KOPT-K1 (cell line): ENCODE data around the gene CEACAM19.
"Not testable (repeated sequence)": the region's sequence is repeated elsewhere in the genome, so short reads cannot be mapped to it uniquely, and the experiment has no call there.

Experiments used
- H3K27ac ChIP-seq: fragments of 200-600 bp; sonication (generic); 2 replicates; pipeline ENCODE4 v1.5.1; 2016; ENCODE audit warnings: antibody characterized with exemption, mild to moderate bottlenecking, low read depth, low read length; ENCODE audit not compliant: poor library complexity, severe bottlenecking
- H3K36me3 ChIP-seq: fragments of 200-600 bp; sonication (generic); 2 replicates; pipeline ENCODE4 v1.5.1; 2017; ENCODE audit warnings: antibody characterized with exemption, mild to moderate bottlenecking, low read length, moderate library complexity; ENCODE audit not compliant: insufficient read depth
- H3K9me3 ChIP-seq: fragments of 200-600 bp; sonication (generic); 2 replicates; pipeline ENCODE4 v1.5.1; 2017; ENCODE audit warnings: antibody characterized with exemption, low read length, mild to moderate bottlenecking; ENCODE audit not compliant: insufficient read depth, poor library complexity, severe bottlenecking

The CEACAM19 gene

GRCh38 chr19:44698492-44699201 lies 27.4 kb downstream of the CEACAM19 start, which contains the start of gene CEACAM16:
CEACAM16 (plus strand) TSS chr19:44699151; CDS start chr19:44701457, 2,306 bp downstream.
- no peaks in the 10 kb centered on the region for H3K36me3 ChIP-seq
- H3K9me3 ChIP-seq, result no peaks in the 10 kb centered on the region
- no peak within 1 kb of the TSS for H3K27ac ChIP-seq

- Histone ChIP-seq H3K9me3 (no peaks in the 10 kb centered on the region), H3K27ac (no peak overlapping the region), H3K36me3 (no peaks in the 10 kb centered on the region)
Observed at GRCh38 chr19:44700547-44700946, 29.3 kb downstream of the CEACAM19 start.

- no peak overlapping the region for H3K27ac ChIP-seq
- no peaks in the 10 kb centered on the region for H3K36me3 ChIP-seq
- no peaks in the 10 kb centered on the region for H3K9me3 ChIP-seq
Observed at GRCh38 chr19:44701228-44701627, 29.9 kb downstream of the CEACAM19 start.

- H3K27ac ChIP-seq, result no peak overlapping the region
- H3K9me3 ChIP-seq, result no peaks in the 10 kb centered on the region
- H3K36me3 ChIP-seq, result no peaks in the 10 kb centered on the region
Observed at GRCh38 chr19:44702551-44703176, 31.4 kb downstream of the CEACAM19 start.

- no peaks in the 10 kb centered on the region for H3K9me3 ChIP-seq
- no peaks in the 10 kb centered on the region for H3K36me3 ChIP-seq
- H3K27ac ChIP-seq, result no peak overlapping the region
Observed at GRCh38 chr19:44703336-44704078, 32.2 kb downstream of the CEACAM19 start.

GRCh38 chr19:44704982-44705381 lies 33.7 kb downstream of the CEACAM19 start:
- no peaks in the 10 kb centered on the region for H3K36me3 ChIP-seq
- H3K9me3 ChIP-seq, result no peaks in the 10 kb centered on the region
- H3K27ac ChIP-seq, result no peak overlapping the region

- Histone ChIP-seq H3K36me3 (no peaks in the 10 kb centered on the region), H3K27ac (no peak overlapping the region), H3K9me3 (no peaks in the 10 kb centered on the region)
Observed at GRCh38 chr19:44705502-44706010, 34.3 kb downstream of the CEACAM19 start.

GRCh38 chr19:44706506-44707236 lies 35.4 kb downstream of the CEACAM19 start:
- H3K36me3 ChIP-seq, result no peaks in the 10 kb centered on the region
- no peak overlapping the region for H3K27ac ChIP-seq
- no peaks in the 10 kb centered on the region for H3K9me3 ChIP-seq

GRCh38 chr19:44707794-44708193 lies 36.5 kb downstream of the CEACAM19 start:
- Histone ChIP-seq H3K9me3 (no peaks in the 10 kb centered on the region), H3K36me3 (no peaks in the 10 kb centered on the region), H3K27ac (no peak overlapping the region)

GRCh38 chr19:44708940-44709339 lies 37.7 kb downstream of the CEACAM19 start:
- no peaks in the 10 kb centered on the region for H3K36me3 ChIP-seq
- no peak overlapping the region for H3K27ac ChIP-seq
- no peaks in the 10 kb centered on the region for H3K9me3 ChIP-seq

- H3K27ac ChIP-seq, H3K36me3 ChIP-seq, H3K9me3 ChIP-seq: not testable (repeated sequence)
Observed at GRCh38 chr19:44709434-44710266, 38.4 kb downstream of the CEACAM19 start.

GRCh38 chr19:44710483-44710882 lies 39.2 kb downstream of the CEACAM19 start:
- H3K27ac ChIP-seq, result no peak overlapping the region
- H3K9me3 ChIP-seq, result peaks cover 9% of the 10 kb centered on the region
- H3K36me3 ChIP-seq, result no peaks in the 10 kb centered on the region

- peaks cover 9% of the 10 kb centered on the region for H3K9me3 ChIP-seq
- H3K27ac ChIP-seq, result no peak overlapping the region
- H3K36me3 ChIP-seq, result no peaks in the 10 kb centered on the region
Observed at GRCh38 chr19:44712864-44713515, 41.7 kb downstream of the CEACAM19 start.
